ENCODE measurements around the gene CCDC185.

Gene CCDC185

GRCh38 chr1:223393275-223394214, at the start of gene CCDC185:
CCDC185 (plus strand) TSS chr1:223393415; CDS start chr1:223393476, 61 bp downstream.
- ATAC-seq = no peak

GRCh38 chr1:223343692-223344091, 49.5 kb upstream of the CCDC185 start:
- no peak for ATAC-seq

GRCh38 chr1:223344491-223344890, 48.7 kb upstream of the CCDC185 start:
- ATAC-seq = no peak

GRCh38 chr1:223345720-223346119, 47.5 kb upstream of the CCDC185 start:
- ATAC-seq = no peak

- no peak for ATAC-seq
Measured at GRCh38 chr1:223346311-223346710, 46.9 kb upstream of the CCDC185 start.

GRCh38 chr1:223347583-223347982, 45.6 kb upstream of the CCDC185 start:
- no peak for ATAC-seq

GRCh38 chr1:223348439-223348838, 44.8 kb upstream of the CCDC185 start:
- ATAC-seq = no peak

- no peak for ATAC-seq
Measured at GRCh38 chr1:223349241-223349640, 44.0 kb upstream of the CCDC185 start.

GRCh38 chr1:223350361-223350908, 42.8 kb upstream of the CCDC185 start:
- ATAC-seq = no peak

- no peak for ATAC-seq
Measured at GRCh38 chr1:223352944-223353343, 40.3 kb upstream of the CCDC185 start.

- no peak for ATAC-seq
Measured at GRCh38 chr1:223353939-223354338, 39.3 kb upstream of the CCDC185 start.

GRCh38 chr1:223355699-223356098, 37.5 kb upstream of the CCDC185 start:
- no peak for ATAC-seq

- no peak for ATAC-seq
Measured at GRCh38 chr1:223358826-223359225, 34.4 kb upstream of the CCDC185 start.

- peak in 1 of 2 donors; percentile 23 for ATAC-seq
Measured at GRCh38 chr1:223363057-223363855, 30.0 kb upstream of the CCDC185 start.

- peak; percentile 73 to 78 for ATAC-seq
Measured at GRCh38 chr1:223363856-223364684, 29.1 kb upstream of the CCDC185 start, which contains the start of gene SUSD4. SUSD4 (minus strand) TSS chr1:223364176; CDS start chr1:223363425, 751 bp downstream.

- peak in 1 of 2 donors; percentile 10 for ATAC-seq
Measured at GRCh38 chr1:223364685-223365382, 28.4 kb upstream of the CCDC185 start.

GRCh38 chr1:223374064-223374610, 19.1 kb upstream of the CCDC185 start:
- ATAC-seq = no peak

GRCh38 chr1:223378754-223379153, 14.5 kb upstream of the CCDC185 start:
- no peak for ATAC-seq

GRCh38 chr1:223386013-223386412, 7.2 kb upstream of the CCDC185 start:
- no peak for ATAC-seq

- no peak for ATAC-seq
Measured at GRCh38 chr1:223390618-223391017, 2.6 kb upstream of the CCDC185 start.

GRCh38 chr1:223394242-223394641, 1.0 kb downstream of the CCDC185 start:
- ATAC-seq = no peak
